ENCODE measurements around the gene STK10. TPM values are rescaled to one million over a fixed set of nuclear protein-coding genes. Genes with fewer than 3 reads are reported as not detected.

The STK10 gene
- total RNA-seq, 4 donors from 2014 or later, result 5.4 to 18.3 (median 5.7) TPM

DNA sequence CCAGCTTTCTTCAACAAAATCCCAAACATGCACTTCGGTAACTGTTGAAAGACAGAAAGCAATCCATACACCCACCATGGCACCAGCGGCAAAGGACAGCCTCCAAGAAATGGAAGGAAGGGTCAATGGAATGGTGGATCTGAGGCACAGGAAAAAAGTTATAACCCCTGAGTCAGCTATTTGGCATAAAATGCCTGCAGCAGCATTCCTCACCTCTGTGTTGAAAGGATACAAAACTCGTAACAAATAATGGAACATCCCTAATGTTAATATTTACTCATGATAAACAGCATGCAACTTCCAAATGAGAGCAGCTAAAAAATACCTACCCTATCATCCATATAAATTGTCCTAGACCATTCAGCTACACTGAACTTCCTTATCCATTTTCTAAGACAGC lies 191.0 kb downstream of the STK10 start:
- no peaks in the 10 kb centered on the region for H3K36me3 ChIP-seq
- ATAC-seq (no peak), DNase-seq (no peak)
- TF ChIP-seq POLR2A (IDR thresholded peaks at IDR 0.05), result no peak
- TF ChIP-seq, protein P1, sequence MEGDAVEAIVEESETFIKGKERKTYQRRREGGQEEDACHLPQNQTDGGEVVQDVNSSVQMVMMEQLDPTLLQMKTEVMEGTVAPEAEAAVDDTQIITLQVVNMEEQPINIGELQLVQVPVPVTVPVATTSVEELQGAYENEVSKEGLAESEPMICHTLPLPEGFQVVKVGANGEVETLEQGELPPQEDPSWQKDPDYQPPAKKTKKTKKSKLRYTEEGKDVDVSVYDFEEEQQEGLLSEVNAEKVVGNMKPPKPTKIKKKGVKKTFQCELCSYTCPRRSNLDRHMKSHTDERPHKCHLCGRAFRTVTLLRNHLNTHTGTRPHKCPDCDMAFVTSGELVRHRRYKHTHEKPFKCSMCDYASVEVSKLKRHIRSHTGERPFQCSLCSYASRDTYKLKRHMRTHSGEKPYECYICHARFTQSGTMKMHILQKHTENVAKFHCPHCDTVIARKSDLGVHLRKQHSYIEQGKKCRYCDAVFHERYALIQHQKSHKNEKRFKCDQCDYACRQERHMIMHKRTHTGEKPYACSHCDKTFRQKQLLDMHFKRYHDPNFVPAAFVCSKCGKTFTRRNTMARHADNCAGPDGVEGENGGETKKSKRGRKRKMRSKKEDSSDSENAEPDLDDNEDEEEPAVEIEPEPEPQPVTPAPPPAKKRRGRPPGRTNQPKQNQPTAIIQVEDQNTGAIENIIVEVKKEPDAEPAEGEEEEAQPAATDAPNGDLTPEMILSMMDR (IDR thresholded peaks at IDR 0.05 in 4 of 5, conservative IDR thresholded peaks at IDR 0.05 in 1 of 5), result no peak
- no peaks in the 10 kb centered on the region for H3K27me3 ChIP-seq
- no peak overlapping the region for H3K27ac ChIP-seq
- in situ Hi-C loops (cut with MboI; ENCODE audit: low sequenced_read_pairs in 4 of 4) (no loop called here), intact Hi-C loops (cut with DNase I; ENCODE audit: low total_unique reads) (no loop called here)
- no peaks in the 10 kb centered on the region for H3K9me3 ChIP-seq
- peaks cover 14 to 23% of the 10 kb centered on the region in 2 donors for H3K4me1 ChIP-seq
- H3K4me3 ChIP-seq, result no peak overlapping the region

DNA sequence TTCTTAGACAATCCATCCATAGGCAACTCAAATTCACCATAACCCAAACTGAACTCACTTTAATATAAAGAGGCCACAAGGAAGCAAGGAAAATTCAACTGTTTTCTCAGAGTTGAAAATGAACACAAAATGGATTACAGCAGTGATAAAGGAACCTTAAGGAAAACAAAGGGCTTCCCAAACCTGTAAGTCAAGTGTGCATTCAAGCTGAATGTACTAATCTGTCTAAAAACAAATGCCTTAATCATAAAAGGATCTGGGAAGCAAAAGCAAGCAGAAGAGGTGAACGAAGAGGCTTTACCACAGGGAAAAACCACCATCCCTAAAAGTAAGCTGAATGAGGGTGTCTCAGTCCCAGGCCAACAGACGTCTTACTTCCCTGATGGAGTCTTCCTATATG lies 195.2 kb downstream of the STK10 start:
- Histone ChIP-seq H3K9me3 (no peaks in the 10 kb centered on the region), H3K27ac (no peak overlapping the region), H3K4me1 (peaks cover 16 to 18% of the 10 kb centered on the region in 2 donors), H3K36me3 (no peaks in the 10 kb centered on the region), H3K27me3 (no peaks in the 10 kb centered on the region), H3K4me3 (no peak overlapping the region)
- no peak for DNase-seq
- ATAC-seq, result no peak
- TF ChIP-seq POLR2A (IDR thresholded peaks at IDR 0.05), result no peak
- TF ChIP-seq, protein P1 (IDR thresholded peaks at IDR 0.05 in 4 of 5, conservative IDR thresholded peaks at IDR 0.05 in 1 of 5), result no peak
- in situ Hi-C loops (cut with MboI; ENCODE audit: low sequenced_read_pairs in 4 of 4), result no loop called here
- intact Hi-C loops (cut with DNase I; ENCODE audit: low total_unique reads), result no loop called here

DNA sequence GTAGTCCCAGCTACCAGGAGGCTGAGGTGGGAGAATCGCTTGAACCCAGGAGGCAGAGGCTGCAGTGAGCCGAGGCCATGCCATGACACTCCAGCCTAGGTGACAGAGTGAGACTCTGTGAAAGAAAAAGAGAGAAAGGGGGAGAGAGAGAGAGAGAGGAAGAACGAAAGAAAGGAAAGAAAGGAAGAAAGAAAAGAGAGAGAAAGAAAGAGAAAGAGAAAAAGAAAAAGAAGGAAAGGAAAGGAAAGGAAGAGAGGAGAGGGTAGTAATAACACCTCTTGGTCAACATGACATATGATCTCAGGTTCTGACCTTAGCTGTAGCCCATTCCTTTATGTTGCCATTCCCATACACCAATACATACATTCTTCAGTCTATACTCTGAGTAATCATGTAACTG lies 195.7 kb downstream of the STK10 start:
- Histone ChIP-seq H3K27me3 (no peaks in the 10 kb centered on the region), H3K4me3 (no peak overlapping the region), H3K4me1 (peaks cover 15 to 16% of the 10 kb centered on the region in 2 donors), H3K27ac (no peak overlapping the region), H3K36me3 (no peaks in the 10 kb centered on the region), H3K9me3 (no peaks in the 10 kb centered on the region)
- intact Hi-C loops (cut with DNase I; ENCODE audit: low total_unique reads), result no loop called here
- TF ChIP-seq, protein P1 (IDR thresholded peaks at IDR 0.05 in 4 of 5, conservative IDR thresholded peaks at IDR 0.05 in 1 of 5), result no peak
- TF ChIP-seq POLR2A (IDR thresholded peaks at IDR 0.05), result no peak
- DNase-seq (no peak), ATAC-seq (no peak)
- in situ Hi-C loops (cut with MboI; ENCODE audit: low sequenced_read_pairs in 4 of 4), result no loop called here

Other genes with a start within 250 kb of the STK10 start
- gene FBXW11, start 181.6 kb downstream of the STK10 start, total RNA-seq, result 10 to 100 TPM; 68.5 to 80.8 (median 72.2) TPM
- not detected for gene EFCAB9, start 5.9 kb upstream of the STK10 start, total RNA-seq
- 10 to 100 TPM in 1 of 4 donors, 1 to 10 TPM in 3; 6.0 to 11.4 (median 9.8) TPM for gene UBTD2, start 95.5 kb upstream of the STK10 start, total RNA-seq